ENCODE data around the gene RPS2. TPM values are rescaled to one million over a fixed set of nuclear protein-coding genes. Genes with fewer than 3 reads are reported as not detected.

Gene RPS2
- total and polyA plus RNA-seq, 2 of the 8 experiments (the other 6 are each of a cell fraction or from before 2014, with no cell fraction given): 4,042 to 16,783 TPM

DNA sequence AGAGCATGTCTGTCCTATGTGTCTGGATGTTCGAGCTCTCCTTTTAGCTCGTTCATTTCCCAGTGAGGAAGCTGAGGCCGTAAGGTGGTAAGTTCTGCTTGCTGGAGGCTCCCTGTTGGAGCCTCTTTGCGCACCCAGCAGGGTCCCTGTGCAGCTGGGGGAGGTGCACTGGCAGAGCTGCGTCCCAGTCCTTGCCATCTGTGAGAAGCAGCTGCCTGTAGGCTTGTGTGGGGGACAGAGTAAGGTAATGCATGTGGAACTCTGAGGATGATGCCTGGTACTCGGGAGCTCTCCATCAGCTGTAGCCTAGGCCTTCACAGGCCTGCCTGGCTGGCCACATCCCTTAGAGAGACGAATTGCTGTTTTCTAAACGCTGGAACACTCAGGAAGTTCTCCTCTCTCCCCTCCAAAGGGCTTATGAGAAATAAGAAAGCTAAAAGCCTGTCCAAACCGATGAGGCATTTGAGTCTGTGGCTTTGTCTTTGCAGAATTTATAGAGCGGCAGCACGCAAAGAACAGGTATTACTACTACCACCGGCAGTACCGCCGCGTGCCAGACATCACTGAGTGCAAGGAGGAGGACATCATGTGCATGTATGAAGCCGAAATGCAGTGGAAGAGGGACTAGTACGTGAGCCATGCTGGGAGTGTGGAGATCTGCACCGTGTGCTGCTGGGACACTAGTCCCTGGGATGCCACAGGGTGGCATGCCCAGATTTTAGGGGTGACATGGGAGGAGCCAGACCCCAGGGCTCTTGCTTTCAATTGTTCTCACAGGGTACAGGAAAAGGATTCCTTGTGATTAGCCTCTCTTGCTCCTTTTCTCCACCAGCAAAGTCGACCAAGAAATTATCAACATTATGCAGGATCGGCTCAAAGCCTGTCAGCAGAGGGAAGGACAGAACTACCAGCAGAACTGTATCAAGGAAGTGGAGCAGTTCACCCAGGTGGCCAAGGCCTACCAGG lies 3.7 kb downstream of the RPS2 start (continued):
- TF ChIP-seq, protein P1, sequence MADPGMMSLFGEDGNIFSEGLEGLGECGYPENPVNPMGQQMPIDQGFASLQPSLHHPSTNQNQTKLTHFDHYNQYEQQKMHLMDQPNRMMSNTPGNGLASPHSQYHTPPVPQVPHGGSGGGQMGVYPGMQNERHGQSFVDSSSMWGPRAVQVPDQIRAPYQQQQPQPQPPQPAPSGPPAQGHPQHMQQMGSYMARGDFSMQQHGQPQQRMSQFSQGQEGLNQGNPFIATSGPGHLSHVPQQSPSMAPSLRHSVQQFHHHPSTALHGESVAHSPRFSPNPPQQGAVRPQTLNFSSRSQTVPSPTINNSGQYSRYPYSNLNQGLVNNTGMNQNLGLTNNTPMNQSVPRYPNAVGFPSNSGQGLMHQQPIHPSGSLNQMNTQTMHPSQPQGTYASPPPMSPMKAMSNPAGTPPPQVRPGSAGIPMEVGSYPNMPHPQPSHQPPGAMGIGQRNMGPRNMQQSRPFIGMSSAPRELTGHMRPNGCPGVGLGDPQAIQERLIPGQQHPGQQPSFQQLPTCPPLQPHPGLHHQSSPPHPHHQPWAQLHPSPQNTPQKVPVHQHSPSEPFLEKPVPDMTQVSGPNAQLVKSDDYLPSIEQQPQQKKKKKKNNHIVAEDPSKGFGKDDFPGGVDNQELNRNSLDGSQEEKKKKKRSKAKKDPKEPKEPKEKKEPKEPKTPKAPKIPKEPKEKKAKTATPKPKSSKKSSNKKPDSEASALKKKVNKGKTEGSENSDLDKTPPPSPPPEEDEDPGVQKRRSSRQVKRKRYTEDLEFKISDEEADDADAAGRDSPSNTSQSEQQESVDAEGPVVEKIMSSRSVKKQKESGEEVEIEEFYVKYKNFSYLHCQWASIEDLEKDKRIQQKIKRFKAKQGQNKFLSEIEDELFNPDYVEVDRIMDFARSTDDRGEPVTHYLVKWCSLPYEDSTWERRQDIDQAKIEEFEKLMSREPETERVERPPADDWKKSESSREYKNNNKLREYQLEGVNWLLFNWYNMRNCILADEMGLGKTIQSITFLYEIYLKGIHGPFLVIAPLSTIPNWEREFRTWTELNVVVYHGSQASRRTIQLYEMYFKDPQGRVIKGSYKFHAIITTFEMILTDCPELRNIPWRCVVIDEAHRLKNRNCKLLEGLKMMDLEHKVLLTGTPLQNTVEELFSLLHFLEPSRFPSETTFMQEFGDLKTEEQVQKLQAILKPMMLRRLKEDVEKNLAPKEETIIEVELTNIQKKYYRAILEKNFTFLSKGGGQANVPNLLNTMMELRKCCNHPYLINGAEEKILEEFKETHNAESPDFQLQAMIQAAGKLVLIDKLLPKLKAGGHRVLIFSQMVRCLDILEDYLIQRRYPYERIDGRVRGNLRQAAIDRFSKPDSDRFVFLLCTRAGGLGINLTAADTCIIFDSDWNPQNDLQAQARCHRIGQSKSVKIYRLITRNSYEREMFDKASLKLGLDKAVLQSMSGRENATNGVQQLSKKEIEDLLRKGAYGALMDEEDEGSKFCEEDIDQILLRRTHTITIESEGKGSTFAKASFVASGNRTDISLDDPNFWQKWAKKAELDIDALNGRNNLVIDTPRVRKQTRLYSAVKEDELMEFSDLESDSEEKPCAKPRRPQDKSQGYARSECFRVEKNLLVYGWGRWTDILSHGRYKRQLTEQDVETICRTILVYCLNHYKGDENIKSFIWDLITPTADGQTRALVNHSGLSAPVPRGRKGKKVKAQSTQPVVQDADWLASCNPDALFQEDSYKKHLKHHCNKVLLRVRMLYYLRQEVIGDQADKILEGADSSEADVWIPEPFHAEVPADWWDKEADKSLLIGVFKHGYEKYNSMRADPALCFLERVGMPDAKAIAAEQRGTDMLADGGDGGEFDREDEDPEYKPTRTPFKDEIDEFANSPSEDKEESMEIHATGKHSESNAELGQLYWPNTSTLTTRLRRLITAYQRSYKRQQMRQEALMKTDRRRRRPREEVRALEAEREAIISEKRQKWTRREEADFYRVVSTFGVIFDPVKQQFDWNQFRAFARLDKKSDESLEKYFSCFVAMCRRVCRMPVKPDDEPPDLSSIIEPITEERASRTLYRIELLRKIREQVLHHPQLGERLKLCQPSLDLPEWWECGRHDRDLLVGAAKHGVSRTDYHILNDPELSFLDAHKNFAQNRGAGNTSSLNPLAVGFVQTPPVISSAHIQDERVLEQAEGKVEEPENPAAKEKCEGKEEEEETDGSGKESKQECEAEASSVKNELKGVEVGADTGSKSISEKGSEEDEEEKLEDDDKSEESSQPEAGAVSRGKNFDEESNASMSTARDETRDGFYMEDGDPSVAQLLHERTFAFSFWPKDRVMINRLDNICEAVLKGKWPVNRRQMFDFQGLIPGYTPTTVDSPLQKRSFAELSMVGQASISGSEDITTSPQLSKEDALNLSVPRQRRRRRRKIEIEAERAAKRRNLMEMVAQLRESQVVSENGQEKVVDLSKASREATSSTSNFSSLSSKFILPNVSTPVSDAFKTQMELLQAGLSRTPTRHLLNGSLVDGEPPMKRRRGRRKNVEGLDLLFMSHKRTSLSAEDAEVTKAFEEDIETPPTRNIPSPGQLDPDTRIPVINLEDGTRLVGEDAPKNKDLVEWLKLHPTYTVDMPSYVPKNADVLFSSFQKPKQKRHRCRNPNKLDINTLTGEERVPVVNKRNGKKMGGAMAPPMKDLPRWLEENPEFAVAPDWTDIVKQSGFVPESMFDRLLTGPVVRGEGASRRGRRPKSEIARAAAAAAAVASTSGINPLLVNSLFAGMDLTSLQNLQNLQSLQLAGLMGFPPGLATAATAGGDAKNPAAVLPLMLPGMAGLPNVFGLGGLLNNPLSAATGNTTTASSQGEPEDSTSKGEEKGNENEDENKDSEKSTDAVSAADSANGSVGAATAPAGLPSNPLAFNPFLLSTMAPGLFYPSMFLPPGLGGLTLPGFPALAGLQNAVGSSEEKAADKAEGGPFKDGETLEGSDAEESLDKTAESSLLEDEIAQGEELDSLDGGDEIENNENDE (IDR thresholded peaks at IDR 0.05; ENCODE audit: insufficient replicate concordance, low read length): no peak
- no peak for TF ChIP-seq CTBP2 (IDR thresholded peaks at IDR 0.05; ENCODE audit: borderline replicate concordance, insufficient read depth, insufficient read length, low read length)
- no peak for TF ChIP-seq EZH2 (IDR thresholded peaks at IDR 0.05; ENCODE audit: low read depth, low read length, severe bottlenecking)
- no peak for TF ChIP-seq CBX5 (IDR thresholded peaks at IDR 0.05; ENCODE audit: low read depth, low read length)
- TF ChIP-seq CBX8 (IDR thresholded peaks at IDR 0.05; ENCODE audit: borderline replicate concordance, low read depth, low read length): no peak
- TF ChIP-seq POLR2AphosphoS5 (IDR thresholded peaks at IDR 0.05; ENCODE audit: low read depth, low read length): peak; percentile 94
- TF ChIP-seq TBP (IDR thresholded peaks at IDR 0.05; ENCODE audit: low read depth, low read length): no peak
- TF ChIP-seq, protein P2, sequence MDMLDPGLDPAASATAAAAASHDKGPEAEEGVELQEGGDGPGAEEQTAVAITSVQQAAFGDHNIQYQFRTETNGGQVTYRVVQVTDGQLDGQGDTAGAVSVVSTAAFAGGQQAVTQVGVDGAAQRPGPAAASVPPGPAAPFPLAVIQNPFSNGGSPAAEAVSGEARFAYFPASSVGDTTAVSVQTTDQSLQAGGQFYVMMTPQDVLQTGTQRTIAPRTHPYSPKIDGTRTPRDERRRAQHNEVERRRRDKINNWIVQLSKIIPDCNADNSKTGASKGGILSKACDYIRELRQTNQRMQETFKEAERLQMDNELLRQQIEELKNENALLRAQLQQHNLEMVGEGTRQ (IDR thresholded peaks at IDR 0.05; ENCODE audit: low read length): peak; percentile 7; the same call in 1 of the 2 replicates

All from H1 (cell line).